T-helper 2 cell (primary cell): ENCODE data around the gene RPL6.
A peak's percentile ranks its signal among the peaks of the same experiment; 100 is the strongest.
"Not testable (repeated sequence)": the region's sequence is repeated elsewhere in the genome, so short reads cannot be mapped to it uniquely, and the experiment has no call there.

Experiments
- DNase-seq, 5 experiments: peaks; one replicate each; pipeline versions ENCODE4 v3.0.0 to v3.0.0-alpha.2; 2012 to 2022
- total RNA-seq, 2 donors: gene quantifications; one replicate each; lab custom pipeline; 2026; lab: John Stamatoyannopoulos, UW

Gene RPL6
- 790 to 1,119 reads per million in 2 donors for total RNA-seq

- peak; percentile 13 to 96 (median 62) for DNase-seq
These were observed at the start of gene RPL6 for GRCh38 chr12:112409064-112409905. Gene RPL6, minus strand, starts transcription at chr12:112409605. Its CDS starts 949 bp downstream, at chr12:112408656.

- DNase-seq, result no peak
These were observed 49.3 kb upstream of the RPL6 start for GRCh38 chr12:112458751-112459150.

- DNase-seq, result no peak
These were observed 48.9 kb upstream of the RPL6 start for GRCh38 chr12:112458330-112458729.

GRCh38 chr12:112457142-112457541 is 47.7 kb upstream of the RPL6 start:
- not testable (repeated sequence) for DNase-seq

- DNase-seq, result no peak
These were observed 46.6 kb upstream of the RPL6 start for GRCh38 chr12:112456029-112456428.

- no peak for DNase-seq
These were observed 41.3 kb upstream of the RPL6 start for GRCh38 chr12:112450725-112451124.

GRCh38 chr12:112448165-112448564 is 38.8 kb upstream of the RPL6 start:
- DNase-seq, result not testable (repeated sequence)

GRCh38 chr12:112447106-112447505 is 37.7 kb upstream of the RPL6 start:
- DNase-seq, result peak in 1 of 5 experiments; percentile 29

GRCh38 chr12:112446008-112446725 is 36.8 kb upstream of the RPL6 start:
- no peak for DNase-seq

- DNase-seq, result no peak
These were observed 34.5 kb upstream of the RPL6 start for GRCh38 chr12:112443916-112444315.

GRCh38 chr12:112440653-112441052 is 31.2 kb upstream of the RPL6 start:
- DNase-seq, result not testable (repeated sequence)

- no peak for DNase-seq
These were observed 30.4 kb upstream of the RPL6 start for GRCh38 chr12:112439769-112440168.

- DNase-seq, result not testable (repeated sequence)
These were observed 29.2 kb upstream of the RPL6 start for GRCh38 chr12:112438645-112439044.

GRCh38 chr12:112433551-112433950 is 24.1 kb upstream of the RPL6 start:
- no peak for DNase-seq

- no peak for DNase-seq
These were observed 22.6 kb upstream of the RPL6 start for GRCh38 chr12:112431965-112432364.

GRCh38 chr12:112430929-112431328 is 21.5 kb upstream of the RPL6 start:
- DNase-seq, result peak in 1 of 5 experiments; percentile 28

GRCh38 chr12:112427760-112428159 is 18.4 kb upstream of the RPL6 start:
- no peak for DNase-seq

GRCh38 chr12:112425582-112426382 is 16.4 kb upstream of the RPL6 start:
- DNase-seq, result peak in 1 of 5 experiments; percentile 52

GRCh38 chr12:112424126-112424525 is 14.7 kb upstream of the RPL6 start:
- DNase-seq, result no peak

GRCh38 chr12:112422531-112422930 is 13.1 kb upstream of the RPL6 start:
- DNase-seq, result no peak

GRCh38 chr12:112421363-112421762 is 12.0 kb upstream of the RPL6 start:
- DNase-seq, result no peak

- no peak for DNase-seq
These were observed 11.3 kb upstream of the RPL6 start for GRCh38 chr12:112420740-112421139.
